Measurements from ENCODE around the gene IL18.

DNA sequence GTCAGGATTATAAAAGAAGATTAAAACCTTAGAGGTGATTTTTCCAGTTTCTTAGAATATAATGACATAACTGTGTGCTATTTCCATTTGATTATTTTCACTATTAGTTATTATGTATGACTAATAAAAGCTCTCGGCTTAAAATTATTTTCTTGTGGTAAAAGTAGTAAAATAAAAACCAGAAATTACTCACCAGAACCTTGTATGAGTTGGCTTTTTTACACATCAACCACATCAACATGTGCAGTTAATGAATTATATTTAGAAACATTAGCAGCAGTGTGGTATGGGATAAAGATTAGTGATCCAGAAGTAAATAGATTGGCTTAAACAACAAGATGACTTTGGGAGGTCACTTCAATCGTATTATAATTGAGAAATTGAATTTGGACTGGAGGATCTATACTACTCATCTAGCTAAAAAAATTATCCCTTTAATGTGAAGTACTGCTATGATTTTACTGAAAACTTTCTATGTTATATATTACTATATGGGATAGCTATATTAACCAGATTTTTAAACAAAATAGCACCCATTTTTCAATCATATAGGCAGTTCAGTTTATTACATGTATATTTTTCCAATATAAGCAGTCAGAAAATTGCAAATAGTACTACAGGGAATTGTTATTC is 8.6 kb upstream of the IL18 start:
- TF ChIP-seq, protein P1, sequence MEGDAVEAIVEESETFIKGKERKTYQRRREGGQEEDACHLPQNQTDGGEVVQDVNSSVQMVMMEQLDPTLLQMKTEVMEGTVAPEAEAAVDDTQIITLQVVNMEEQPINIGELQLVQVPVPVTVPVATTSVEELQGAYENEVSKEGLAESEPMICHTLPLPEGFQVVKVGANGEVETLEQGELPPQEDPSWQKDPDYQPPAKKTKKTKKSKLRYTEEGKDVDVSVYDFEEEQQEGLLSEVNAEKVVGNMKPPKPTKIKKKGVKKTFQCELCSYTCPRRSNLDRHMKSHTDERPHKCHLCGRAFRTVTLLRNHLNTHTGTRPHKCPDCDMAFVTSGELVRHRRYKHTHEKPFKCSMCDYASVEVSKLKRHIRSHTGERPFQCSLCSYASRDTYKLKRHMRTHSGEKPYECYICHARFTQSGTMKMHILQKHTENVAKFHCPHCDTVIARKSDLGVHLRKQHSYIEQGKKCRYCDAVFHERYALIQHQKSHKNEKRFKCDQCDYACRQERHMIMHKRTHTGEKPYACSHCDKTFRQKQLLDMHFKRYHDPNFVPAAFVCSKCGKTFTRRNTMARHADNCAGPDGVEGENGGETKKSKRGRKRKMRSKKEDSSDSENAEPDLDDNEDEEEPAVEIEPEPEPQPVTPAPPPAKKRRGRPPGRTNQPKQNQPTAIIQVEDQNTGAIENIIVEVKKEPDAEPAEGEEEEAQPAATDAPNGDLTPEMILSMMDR (IDR thresholded peaks at IDR 0.05): no peak
- TF ChIP-seq POLR2A (IDR thresholded peaks at IDR 0.05): no peak

All from Peyer's patch (tissue), 4 donors.